GM04504 (cell line): ENCODE results near the gene PABPC4L.
"Not testable (repeated sequence)": the region's sequence is repeated elsewhere in the genome, so short reads cannot be mapped to it uniquely, and the experiment has no call there.

ENCODE experiments used
- DNase-seq: peaks from one replicate; pipeline ENCODE4 v3.0.0-alpha.2; 2012; ENCODE audit warnings: low read depth

PABPC4L gene

DNA sequence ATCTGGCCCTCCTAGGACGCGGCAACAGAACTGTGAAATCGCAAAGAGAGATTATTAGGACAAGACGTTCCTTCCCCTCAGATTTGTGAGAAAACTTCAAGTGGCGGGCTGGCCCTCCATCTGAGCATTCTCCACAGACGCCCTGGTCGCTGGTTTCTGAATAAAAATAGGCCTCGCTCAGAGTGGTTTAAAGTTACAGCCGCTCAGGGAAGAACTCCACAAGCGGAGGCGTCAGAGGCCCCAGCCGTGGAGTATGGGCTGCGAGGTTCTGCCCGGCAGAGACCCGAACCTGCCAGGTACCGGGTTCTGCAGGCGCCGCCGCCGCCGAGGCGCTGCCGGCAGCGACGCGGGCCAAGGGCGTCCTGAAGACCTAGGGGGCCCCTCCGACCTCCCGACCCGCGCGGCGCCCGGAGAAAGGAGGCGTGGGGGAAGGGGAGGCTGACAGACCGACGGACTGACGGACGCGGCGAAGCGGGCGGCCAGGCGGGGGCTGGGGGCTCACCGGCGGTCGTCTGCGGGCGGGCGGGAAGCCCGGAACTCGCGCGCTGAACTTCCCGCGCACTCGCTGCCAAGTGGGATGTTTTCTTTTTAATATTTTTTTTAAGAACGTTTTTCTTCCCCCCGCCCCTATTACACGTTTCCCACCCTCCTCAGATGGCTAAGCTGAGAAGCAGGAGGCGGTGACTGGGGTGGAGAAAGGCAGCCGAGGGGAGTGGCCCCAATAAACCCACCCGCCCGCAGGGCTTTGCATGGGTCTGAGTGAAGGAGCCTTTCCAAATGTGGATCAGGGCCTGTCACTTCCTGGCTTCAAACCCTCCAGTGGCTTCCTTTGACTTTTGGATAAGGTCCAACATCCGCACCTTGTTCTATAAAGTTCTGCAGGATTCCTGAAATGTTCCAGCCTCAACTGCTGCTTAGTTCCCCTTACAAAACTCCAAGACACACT is at the start of gene PABPC4L:
Gene PABPC4L, minus strand, starts transcription at position 574 of the 946 bp plus-strand sequence. CDS start 770 bp downstream, outside the sequence.
- DNase-seq = peak; percentile 50

DNA sequence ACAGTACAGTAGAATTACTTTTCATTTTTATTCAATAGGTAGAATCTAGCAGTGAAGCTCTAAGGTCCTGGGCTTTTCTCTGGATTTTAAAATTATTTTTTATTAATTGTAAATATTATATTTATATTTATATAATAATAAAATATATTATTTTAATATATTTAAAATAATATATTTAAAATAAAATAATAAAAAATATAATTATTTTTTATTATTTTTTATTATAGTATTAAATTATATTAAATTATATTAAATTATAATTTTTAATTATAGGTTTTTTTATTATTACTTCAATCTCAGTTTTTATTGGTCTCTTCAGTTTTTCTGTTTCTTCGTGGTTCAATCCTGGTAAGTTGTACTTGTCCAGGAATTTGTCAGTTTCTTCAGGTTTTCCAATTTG is 49.7 kb upstream of the PABPC4L start:
- DNase-seq = no peak

DNA sequence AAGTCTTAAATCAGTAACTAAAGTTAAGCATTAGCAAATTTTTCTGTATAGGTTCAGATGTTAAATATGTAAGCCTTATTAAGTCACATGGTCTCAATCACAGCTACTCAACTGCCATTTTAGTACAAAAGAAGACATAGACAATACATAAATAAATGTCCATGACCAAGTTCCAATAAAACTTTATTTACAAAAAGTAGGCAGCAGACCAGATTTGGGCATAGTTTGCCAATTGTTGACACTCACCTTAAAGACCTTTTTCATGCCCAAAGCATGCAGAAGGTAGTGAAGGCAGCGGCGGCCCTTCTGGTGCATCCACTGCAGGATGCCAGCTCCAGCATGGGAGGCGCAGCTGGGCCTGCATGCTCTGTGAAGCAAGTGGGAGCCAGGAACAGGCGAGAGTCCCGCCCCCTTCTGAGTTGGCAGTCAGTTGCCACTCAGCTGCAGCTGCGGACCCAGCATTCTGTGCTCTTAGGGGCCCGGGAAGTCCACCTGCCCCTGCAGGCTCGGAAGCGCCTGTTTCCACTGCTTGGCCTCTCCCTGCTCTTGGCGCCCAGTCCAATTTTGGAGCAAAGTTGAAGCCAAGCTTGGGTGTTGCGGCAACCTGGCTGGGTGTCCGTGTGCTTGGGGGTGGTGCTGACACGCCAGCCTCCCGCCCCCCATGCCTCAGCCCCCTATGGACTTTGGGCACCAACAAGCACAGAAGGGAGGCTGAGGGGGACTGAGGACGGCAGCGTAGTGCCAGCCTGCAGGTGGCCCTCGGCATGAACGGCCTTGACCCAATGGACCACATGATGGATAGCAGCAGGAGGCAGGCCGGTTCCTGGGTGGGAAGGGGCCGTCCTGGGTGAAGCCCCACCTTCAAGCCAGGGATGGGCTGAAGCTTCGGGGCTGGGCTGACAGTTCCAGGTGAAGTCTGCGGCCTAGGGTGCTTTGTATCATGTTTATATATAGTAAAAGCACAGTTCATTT is 42.4 kb upstream of the PABPC4L start:
- no peak for DNase-seq

DNA sequence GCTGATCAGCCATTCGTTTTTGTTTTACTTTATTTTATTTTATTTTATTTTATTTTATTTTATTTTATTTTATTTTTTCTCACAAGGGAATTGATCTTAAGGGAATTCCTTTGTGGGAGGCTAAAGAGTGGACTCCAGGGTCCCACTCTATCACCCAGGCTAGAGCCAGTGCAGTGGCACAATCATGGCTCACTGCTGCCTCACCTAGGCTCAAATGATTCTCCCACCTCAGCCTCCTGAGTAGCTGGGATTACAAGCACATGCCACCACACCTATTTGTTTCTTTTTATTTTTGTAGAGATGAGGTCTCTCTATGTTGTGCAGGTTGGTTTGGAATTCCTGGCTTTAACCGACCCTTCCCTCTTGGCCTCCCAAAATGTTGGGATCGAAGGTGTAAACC is 17.5 kb upstream of the PABPC4L start:
- no peak for DNase-seq

DNA sequence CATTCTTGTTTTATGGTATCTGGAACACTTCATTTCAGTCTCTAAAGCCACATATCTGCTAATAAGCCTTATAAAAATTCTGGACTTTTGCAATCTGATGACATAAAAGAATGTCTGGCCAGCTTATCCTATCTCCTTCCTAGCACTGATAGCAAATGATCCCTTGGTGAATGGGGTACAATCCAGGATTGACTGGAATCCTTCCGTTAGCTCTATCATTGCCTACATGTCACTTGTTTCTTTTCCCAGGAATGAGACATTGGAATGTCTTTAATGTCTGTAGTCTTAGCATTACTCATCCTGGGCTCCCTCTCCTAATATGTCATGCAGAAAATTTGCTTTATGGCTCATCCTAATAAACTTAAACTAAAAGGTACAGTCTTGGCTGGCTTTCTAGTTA is 14.8 kb upstream of the PABPC4L start:
- peak; percentile 62 for DNase-seq

DNA sequence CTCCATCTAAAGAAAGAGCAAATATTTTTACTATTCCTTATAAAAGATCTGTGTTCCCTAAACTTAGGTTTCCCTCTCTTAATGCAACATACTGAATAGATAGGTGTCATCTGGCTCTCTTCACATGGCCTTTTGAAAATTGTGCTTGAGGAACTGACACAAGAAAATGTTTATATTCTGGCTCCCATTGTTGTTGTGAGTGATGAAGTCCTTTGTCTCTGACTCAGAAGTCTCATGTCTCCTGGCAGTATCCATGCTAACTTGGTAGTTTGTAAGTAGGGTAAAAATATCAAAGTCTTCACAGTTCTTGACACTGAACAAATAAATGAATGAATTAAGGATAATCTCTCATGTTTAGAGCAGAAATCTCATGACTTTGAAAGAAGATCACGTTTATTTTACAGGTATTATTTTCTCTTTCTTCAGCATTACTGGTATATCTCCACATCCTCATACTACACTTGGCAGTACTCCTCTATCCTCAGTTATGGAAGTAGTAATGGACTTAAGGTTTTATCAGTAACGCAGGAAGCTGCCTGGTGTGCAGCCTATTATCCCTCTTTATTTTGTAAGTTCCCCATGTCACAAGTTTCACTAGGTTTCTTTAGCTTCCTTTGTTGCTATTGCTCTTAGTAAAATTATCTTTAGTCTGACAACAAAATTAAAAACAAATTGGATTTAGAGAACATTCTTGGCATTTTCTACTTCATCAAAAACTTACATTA is 14.2 kb upstream of the PABPC4L start:
- no peak for DNase-seq

DNA sequence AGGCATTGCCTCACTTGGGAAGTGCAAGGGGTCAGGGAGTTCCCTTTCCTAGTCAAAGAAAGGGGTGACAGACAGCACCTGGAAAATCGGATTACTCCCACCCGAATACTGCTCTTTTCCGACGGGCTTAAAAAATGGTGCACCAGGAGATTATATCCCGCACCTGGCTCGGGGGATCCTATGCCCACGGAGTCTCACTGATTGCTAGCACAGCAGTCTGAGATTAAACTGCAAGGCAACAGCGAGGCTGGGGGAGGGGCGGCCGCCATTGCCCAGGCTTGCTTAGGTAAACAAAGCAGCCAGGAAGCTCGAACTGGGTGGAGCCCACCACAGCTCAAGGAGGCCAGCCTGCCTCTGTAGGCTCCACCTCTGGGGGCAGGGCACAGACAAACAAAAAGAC is 6.4 kb upstream of the PABPC4L start:
- DNase-seq = not testable (repeated sequence)

DNA sequence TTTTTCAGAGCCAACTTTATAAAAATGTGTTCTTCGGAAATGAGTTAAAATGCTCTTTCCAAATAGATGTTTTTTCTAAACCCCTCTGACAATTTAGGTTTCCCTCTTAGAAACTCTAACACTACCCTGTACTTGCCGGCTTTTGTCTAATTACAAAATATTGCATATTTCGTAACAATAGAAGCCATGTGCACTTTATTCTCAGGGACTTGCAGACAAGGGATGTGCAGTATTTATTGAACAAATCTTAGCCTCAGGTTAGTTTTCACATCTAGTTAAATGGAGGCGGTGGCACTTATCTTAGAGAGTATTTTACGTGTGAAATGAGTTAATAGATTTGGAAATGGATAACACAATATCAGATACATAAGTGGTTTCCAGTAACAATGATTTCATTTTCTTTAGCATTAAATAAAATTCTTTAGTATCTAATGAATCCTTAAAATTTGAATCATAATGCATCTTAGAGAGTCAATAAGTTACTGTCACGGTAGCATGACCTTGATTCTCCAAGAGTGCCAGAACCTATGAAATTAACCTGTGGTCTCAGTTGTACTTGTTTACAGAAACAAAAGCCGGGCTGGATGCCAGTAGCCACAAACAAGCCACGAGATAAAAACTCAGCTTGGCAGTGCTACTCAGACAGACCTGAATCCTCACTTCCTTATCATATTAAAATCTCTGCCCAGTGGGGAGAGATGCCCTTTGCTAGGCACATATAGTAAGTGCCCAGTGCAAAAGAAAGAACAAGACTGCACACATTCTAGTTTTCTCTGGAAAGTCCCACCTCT is 772 bp upstream of the PABPC4L start:
- no peak for DNase-seq

DNA sequence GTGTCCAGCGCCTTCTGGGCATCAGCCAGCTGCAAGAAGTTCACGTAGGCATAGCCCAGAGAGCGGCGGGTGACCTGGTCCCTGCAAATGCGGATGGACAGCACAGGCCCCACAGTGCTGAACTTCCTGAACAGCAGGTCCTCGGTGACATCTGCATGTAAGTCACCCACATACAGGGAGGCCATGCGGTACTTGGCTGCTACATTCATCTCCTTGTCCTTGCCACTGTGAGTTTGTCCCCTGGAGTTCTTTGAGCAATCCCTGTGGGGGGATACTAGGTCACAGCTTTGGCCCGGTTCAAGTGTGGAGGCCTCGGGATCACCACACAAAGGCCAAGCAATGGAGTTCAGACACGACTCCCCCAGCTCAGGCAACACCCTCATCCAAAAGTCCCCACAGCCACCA is 776 bp downstream of the PABPC4L start:
- no peak for DNase-seq

DNA sequence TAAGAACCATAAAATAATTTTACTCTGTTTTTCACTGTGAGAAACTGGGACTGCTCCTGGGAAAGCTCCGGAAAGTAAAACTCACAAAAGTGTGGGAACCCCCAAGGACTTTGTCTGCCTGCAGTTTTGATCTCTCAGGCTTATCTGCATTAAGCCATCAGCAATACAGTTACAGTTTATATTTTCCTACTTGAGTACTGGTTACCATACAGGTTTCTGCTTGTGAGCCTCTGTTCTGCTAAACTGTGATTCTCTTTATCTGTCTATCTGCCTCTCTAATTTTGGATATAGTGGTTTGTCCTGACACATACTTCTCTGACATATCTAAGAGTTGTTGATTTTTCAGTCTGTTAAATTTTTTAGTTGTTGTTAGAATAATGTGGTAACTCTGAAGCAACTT is 11.6 kb downstream of the PABPC4L start:
- no peak for DNase-seq

DNA sequence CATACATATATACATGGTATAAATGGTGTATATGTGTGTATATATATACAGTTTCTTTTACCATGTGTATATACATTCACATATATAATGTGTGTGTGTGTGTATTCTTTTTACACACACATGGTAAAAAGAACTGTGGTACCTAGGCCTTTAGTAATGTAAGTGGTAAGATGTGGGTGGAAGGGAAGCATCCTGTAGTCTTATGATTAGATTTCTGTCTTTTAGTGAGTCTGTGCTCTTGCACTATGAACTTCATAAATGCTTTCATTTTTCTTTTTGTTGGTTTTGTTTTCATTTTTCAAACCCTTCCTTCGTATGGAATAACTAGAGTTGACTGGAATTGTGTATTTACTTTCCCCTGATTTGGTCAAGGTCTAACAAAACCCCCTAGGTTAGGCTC is 12.1 kb downstream of the PABPC4L start:
- DNase-seq = no peak

DNA sequence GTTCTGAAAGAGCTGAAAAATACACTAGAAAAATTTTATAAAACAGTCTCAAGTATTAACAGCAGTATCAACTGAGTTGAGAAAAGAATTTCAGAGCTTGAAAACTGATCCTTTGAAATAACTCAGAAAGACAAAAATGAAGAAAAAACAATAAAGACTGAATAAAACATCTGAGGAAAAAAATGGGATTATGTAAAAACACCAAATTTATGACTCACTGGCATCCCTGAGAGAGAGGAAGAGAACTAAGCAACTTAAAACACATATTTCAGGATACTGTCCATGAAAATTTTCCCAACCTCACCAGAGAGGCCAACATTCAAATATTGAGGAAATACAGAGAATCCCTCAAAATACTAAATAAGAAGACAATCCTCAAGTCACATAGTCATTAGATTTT is 22.9 kb downstream of the PABPC4L start:
- DNase-seq = no peak

DNA sequence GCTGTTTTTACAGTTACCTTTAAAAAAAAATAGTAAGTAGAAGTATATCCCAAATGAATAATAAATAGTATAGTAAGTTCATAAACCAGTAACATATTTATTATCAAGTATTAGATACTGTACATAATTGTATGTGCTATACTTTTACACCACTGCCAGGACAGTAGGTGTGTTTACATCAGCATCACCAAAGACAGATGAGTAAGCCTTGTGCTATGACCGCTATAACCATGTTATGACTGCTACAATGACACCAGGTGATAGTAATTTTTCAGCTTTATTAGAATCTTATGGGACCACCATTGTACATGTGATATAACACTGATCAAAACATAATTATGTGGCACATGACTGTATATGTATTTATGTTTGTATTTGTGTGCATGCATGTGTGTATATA is 27.3 kb downstream of the PABPC4L start:
- no peak for DNase-seq

DNA sequence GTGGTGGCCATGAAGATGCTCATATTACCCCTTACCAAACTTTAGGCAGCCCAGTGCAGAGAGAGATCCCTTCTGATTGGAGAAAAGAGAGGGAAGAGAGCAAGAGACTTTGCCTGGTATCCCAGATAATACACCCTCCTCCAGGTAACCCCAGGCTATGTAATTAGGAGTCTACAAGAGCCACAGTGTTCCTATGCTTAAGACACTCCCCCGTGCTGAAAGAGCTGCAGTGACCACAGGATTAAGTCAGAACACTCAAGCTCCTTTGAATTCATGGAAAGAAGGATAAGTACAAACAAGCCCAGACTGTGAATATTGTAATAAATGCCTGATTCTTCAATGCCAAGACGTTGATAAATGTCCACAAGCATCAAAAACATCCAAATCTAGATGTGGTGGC is 41.4 kb downstream of the PABPC4L start:
- no peak for DNase-seq

DNA sequence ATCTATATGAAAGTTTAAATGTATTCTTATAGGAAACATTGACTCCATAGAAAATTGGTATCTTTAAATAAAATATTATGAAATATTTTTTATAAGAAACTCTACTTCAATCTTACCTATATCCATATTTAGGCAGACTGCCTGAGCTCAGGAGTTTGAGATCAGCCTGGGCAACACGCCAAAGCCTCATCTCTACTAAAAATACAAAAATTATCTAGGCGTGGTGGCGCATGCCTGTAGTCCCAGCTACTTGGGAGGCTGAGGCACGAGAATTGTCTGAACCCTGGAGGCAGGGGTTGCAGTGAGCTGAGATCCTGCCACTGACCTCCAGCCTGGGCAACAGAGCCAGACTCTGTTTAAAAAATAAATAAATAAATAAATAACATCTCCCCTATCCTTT is 47.5 kb downstream of the PABPC4L start:
- DNase-seq = no peak

DNA sequence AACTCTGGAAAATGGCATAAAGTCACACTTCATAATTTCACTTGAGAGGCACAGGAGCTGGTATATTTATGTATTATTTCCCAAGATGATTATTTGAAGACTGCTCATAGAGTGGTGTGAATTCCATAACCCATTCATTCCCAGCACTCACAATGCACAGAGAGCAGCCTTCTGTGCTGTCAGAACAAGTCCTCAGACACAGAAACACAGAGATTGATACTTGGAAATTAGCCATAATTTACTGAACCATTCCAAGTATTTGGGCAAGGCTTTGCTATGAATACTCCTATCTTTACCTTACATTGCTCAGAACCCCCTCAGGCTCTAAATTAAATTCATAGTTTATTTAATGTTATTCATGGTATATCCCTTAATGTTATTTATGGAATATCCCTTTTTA is 53.6 kb downstream of the PABPC4L start:
- no peak for DNase-seq
